ENCODE results near the gene TBCD.

The TBCD gene

GRCh38 chr17:82812601-82813000 is 60.7 kb downstream of the TBCD start:
- DNase-seq: no peak

GRCh38 chr17:82813299-82814051 is 61.6 kb downstream of the TBCD start:
- DNase-seq: no peak

GRCh38 chr17:82814834-82815233 is 63.0 kb downstream of the TBCD start:
- no peak for DNase-seq

GRCh38 chr17:82815354-82815753 is 63.5 kb downstream of the TBCD start:
- no peak for DNase-seq

GRCh38 chr17:82815790-82816305 is 64.0 kb downstream of the TBCD start:
- no peak for DNase-seq

- no peak for DNase-seq
Observed at GRCh38 chr17:82816358-82816757, 64.5 kb downstream of the TBCD start.

- no peak for DNase-seq
Observed at GRCh38 chr17:82817947-82818346, 66.1 kb downstream of the TBCD start.

- no peak for DNase-seq
Observed at GRCh38 chr17:82820278-82821251, 68.7 kb downstream of the TBCD start.

GRCh38 chr17:82821554-82821953 is 69.7 kb downstream of the TBCD start:
- no peak for DNase-seq

GRCh38 chr17:82822281-82822680 is 70.4 kb downstream of the TBCD start:
- DNase-seq: no peak

GRCh38 chr17:82823004-82823403 is 71.1 kb downstream of the TBCD start:
- no peak for DNase-seq

- no peak for DNase-seq
Observed at GRCh38 chr17:82825540-82826124, 73.8 kb downstream of the TBCD start.

GRCh38 chr17:82826211-82826610 is 74.3 kb downstream of the TBCD start:
- no peak for DNase-seq

- DNase-seq: no peak
Observed at GRCh38 chr17:82826956-82827355, 75.1 kb downstream of the TBCD start.

- no peak for DNase-seq
Observed at GRCh38 chr17:82828875-82829487, 77.1 kb downstream of the TBCD start.

GRCh38 chr17:82830249-82830661 is 78.4 kb downstream of the TBCD start:
- no peak for DNase-seq

- DNase-seq: no peak
Observed at GRCh38 chr17:82831041-82831817, 79.4 kb downstream of the TBCD start.

GRCh38 chr17:82831818-82832200 is 79.9 kb downstream of the TBCD start:
- no peak for DNase-seq

- DNase-seq: no peak
Observed at GRCh38 chr17:82832411-82832810, 80.5 kb downstream of the TBCD start.

GRCh38 chr17:82832881-82833475 is 81.1 kb downstream of the TBCD start:
- no peak for DNase-seq

GRCh38 chr17:82835122-82835521 is 83.3 kb downstream of the TBCD start:
- DNase-seq: no peak
